NCI-H1105 treated with DMSO at 0.1 percent for 48 hours (cell line): ENCODE data around the gene CRACR2B.

ENCODE experiments used
- DNase-seq: peaks from one replicate; lab custom pipeline; 2025; lab: John Stamatoyannopoulos, UW

Gene CRACR2B

DNA sequence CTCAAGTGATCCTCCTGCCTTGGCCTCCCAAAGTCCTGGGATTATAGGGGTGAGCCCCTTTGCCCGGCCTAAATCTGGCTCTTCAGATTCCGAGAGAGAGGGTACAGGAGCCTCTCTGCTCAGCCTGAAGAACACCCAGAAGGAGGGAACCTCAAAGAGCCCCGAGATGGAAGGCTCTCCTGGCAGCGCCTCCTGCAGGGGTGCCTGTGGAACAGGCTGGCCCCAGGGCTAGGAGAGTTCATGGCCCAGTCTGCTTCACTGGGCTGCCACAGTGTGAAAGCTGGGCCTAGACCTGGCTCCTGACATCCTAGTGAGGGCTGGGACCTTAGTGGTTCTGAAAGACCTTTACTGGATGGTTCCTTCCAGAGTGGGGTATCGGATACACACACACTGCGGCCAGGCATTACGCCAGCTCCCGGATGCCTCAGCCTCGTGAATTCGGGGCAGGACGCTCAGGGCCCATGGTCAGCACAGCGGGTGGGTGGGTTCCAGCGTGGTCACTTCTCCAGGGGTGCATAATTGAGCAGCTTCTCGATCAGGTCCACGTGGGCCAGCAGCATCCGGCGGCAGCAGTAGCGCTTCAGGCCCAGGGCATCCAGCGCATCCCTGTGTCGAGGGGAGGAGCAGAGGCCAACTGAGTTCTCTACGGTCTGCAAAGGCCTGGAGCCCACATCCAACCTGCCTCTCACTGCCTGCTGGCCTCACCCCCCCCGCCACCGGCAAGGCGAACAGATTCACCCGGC, 12.3 kb downstream of the CRACR2B start:
- no peak for DNase-seq

DNA sequence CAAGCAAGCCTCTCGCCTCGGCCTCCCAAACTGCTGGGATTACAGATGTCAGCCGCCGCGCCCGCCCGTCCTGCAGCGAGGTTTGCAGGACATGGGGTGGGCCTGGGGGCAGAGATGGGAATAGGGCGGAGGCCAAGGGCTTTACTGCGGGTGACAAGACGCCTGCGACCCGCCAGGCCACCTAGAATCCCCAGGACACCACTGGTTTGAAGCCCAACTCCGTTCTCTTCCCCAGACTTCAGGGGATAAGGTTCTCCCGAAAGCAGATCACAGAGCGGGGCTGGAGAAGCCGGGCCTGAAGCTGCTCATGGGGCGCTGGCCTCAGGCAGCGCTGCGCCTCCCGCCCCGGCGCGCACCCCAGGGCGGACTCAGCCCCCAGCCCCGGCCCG, 14.3 kb downstream of the CRACR2B start:
- DNase-seq = no peak

DNA sequence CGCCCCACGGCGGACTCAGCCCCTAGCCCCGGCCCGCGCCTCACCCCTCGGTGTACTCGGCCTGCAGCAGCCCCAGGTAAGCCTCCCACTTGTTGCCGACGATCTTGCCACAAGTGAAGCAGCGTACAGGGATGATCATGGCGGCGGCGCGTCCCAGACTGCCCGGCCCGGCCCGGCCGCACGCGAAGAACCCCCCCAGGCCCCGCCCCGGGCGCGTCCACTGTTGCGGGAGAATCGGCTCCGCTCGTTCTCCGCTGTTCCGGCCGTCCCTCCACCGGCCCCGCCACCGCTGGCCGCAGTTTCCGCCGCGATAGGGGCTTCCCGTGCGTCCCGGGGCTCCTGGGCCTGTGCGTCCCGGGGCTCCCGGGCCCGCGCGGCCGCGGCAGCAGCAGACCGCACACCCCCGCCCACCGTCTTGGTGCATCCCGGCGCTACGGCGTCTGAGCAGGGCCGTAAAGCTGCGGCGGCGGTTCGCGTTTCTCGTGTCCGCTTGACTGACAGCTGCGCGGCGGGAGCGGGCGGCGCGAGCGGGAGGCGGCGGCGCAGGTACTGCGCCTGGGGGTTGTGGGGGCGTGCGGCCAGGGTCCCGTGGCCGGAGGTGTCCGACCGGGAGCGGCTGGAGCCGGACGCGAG, 14.8 kb downstream of the CRACR2B start, which contains the start of the genes POLR2L and TSPAN4:
Gene POLR2L (minus strand): TSS at position 160 of the 633 bp plus-strand sequence. CDS start 21 bp downstream, at position 139.
Gene TSPAN4 (plus strand): TSS at position 483 of the 633 bp plus-strand sequence. CDS start 7,453 bp downstream, outside the sequence.
- peak; percentile 72 for DNase-seq

DNA sequence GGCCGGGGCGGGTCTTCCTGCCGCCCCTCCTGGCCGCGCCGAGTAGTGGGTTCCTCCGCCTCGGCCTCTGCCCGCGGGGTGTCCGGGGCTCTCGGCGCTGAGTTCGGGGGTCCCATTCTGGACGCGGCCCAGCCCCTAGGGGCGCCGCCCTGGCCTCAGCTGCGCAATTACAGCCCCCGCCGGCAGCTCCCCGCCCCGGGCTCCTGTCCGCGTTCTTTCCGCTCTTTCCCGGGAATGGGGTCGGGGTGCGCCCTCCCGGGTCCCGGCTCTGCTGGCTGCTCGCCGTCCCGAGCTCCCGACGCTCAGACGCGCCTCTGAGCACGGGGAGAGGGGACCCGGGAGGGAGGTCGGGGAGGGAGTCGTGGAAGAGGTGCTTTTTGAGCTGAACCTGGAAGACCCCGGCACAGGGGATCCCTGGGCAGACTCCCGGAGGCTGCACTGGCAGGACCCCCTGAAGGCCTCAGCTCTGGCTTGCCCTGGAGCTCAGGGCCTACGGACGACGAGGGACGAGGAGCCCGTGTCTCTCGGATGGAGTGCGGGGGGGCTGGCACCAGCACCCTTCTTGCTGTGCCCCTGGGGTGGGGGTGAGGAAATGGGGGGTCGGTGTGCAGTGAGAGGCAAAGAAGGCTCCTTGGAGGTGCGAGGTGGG, 15.5 kb downstream of the CRACR2B start:
- DNase-seq = no peak

DNA sequence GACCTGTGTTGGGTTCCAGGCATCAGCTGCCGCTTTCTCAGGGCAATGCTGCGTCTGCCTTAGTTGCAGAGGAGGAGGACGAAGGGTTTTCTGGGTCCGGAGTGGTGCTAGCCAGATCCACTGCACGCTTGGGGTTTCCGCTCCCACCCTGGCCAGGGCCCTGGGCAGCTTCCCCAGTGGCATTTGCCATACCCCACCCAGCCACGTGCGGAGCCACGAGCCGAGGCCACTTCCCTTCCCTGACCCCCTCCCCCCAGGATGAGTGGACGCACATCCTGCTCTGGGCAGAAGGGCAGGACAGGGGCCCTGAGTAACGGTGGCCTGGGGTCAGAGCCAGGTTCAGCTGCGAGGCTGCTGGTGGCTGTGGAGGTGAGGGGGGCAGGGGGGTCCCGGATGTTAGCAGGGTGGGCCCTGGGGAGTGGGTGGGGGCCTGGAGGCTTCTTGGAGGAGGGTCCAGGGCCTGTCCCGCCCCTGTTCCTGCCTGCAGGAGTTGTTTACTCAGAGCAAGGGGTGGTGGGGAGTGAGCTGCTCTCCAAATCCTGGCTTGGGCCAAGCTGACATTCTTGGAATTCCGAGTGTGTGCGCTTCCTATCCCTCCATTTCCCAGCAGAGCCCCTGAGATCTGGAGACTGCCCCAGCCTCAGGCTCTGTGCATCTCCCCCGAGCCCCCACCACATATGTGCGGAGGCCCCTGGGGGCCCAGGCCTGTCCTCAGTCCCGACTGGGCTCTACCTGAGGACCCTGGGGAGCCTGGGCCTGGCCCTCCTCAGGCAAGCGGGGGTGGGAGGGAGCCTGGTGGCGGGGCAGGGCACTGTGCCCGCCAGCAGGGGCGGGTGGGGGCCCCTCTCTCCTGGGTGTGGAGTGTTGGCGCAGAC, 16.3 kb downstream of the CRACR2B start:
- no peak for DNase-seq

DNA sequence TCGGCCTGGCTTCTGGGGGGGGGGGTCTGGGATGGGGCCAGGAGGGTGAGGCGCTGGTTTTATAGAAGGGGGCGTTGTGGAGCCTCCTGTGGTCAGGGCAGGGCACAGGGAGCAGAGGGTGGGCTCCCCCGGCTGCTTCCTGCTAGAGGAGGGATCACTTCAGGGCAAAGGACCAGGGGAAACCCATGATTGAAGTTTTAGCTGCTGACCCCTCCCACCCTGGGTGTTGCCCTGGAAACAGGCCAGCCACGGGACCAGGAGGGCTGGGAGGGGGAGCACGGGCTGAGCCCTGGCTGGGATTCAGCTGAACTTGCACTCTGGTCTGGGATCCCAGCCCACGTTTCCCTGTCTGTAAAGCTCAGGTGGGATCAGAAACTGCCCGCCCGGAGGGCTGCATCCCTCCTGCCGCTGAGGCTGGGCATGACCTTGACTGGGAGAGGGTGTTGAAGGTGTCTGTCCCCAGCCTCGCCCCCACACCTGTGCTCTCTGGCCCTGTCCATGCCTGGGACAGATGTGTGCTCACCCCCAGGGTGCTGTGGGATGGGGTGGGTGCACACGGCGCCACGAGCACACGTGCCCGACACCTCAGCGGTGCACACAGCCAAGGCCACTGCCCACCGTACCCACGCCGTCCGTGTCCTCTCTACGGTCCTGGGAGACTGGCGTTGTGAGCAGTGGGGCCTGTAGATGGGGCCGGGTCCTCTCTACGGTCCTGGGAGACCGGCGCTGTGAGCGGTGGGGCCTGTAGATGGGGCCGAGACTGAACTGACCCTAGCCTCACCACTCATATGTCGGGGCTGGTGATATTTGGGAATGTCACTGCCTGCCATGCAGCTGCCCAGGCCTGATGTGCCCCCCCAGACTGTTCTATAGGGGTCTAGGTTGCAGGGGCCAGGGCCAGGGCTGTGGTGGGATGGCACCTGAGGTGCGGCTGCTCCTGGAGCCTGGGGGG, 17.2 kb downstream of the CRACR2B start:
- DNase-seq = no peak

DNA sequence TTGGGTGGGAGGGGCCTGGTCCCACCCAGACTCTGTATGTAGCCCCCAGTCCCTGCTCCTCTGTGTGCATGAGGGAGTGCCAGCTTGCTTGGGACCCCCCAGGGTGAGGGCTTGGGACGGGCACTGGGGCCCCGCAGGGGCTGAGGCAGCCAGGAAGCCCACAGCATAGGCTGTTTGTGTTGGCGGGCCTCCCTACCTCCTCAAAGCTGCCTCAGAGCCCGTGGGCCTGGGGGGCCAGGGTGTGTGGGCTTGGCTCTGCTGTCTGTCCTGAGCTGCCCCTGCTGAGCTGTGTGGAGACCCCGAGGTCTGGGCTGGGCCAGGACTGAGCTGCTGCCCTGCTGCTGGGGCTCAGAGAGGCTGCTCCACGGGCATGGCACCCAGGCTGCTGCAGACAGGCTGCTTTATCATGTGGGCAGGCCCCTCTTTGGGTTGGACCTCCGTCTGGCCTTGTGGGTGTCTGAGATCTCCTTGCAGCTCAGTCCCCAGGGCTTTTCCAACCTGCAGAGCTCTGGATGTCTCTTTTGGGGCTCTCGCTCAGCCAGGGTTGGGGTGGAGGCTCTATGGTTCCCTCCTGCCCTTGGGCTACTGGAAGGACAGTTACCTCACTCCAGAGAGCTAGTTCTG, 18.3 kb downstream of the CRACR2B start:
- no peak for DNase-seq

DNA sequence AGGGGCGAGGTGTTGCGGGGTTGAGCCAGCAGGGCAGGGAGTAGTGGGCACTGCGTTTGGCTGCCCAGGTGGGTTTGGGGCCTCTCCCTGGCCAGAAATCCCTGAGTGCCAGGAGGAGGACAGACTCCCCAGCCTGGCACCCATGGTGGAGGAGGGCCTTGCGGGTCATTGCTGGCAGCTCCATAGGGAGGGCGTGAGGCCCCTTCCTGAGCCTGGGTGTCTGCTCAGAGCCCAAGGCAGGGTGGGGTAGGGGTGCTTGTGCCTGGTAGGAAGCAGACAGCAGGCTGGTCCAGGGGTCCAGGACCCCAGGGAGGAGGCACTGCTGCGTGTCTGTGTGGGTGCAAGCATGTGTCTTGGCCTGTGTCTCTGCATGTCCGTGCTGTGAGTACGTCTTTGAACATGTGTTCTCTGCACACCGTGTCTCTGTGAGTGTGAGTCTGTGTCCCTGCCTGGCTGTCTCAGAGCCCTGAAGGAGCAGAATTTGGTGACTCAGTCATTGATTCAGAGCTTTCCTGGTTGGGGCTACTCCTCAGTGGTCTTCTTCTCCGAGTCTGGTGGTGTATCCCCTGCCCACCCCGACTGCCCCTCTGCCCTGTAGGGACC, 18.9 kb downstream of the CRACR2B start:
- DNase-seq = no peak

DNA sequence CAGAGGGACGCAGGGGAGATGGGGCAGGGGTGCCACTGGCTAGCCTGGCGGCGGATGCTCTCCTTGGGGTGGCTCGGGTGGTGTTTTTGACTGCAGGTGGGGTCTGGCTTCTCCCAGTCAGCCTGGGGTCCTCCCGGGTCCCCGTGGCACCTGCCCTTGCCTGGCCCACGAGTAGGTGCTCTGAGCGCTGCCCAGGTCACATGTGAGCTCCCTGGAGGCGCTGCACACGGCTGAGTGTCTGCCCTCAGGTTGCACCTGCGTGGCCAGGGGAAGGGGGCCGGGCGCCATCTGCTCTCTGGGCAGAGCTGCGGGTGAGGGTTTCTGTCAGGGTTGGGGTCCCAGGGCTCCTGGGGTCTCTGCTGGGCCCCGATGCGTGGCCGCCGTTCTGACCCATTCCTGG, 20.2 kb downstream of the CRACR2B start:
- no peak for DNase-seq

DNA sequence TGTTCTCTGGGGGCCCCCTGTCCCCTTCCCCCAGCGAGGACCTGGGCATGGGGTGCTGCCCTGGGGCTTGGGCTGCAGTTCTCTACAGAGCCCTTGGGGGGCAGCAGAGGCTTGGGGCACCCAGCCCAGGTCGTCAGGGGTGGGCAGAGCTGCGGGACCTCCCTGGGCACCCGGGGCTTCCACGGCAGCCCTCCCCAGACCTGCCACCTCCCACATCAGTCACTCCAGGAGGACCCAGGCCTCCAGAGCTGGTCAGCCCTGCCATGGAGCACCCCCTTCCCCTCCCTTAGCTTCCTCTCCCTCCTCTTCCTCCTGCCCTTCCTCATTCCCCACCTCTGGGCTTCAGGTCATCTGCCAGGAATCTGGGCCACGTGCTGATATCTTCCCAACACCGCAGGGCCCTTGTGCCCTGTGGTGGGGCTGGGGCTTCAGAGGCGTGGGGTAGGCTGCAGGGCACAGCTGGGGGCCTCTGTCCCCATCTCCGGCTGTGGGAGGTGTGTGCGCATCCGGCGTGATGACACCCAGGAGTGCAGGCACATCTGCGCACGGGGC, 20.7 kb downstream of the CRACR2B start:
- DNase-seq = no peak

DNA sequence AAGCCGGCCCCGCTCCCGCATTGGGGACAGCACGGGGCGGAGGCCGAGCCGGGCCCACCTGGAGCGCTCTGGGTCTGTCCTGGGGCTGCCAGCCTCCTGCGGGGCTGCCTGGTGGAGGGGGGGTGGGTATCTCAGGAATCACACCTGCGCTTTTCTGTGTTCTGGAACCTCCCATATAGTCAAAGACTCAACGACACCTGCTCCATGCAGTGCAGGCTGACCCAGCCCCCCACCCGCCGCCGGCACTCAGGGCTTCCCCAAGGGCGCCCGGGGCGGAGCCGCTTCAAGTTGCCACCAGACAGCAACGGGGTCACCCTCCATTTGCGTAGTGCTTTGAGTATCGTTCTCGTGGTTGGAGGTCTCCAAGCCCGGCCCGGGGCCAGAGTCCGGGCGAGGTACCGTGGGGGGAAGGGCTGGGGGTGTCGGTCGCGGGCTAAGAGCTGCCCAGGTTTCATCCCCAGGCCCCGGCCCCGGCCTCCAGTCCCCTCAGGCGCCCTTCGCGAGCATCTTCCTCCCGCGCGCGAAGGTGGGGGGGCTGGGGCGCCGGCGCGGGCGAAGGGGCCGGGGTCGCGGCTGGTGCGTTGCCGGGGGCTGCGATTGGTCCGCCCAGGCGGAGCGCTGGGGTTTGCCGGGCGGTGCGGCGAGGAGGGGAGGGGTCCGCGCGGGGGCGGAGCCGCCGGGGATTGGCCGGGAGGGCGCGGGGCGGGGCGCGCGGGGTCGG, 21.5 kb downstream of the CRACR2B start:
- DNase-seq = peak; percentile 69

DNA sequence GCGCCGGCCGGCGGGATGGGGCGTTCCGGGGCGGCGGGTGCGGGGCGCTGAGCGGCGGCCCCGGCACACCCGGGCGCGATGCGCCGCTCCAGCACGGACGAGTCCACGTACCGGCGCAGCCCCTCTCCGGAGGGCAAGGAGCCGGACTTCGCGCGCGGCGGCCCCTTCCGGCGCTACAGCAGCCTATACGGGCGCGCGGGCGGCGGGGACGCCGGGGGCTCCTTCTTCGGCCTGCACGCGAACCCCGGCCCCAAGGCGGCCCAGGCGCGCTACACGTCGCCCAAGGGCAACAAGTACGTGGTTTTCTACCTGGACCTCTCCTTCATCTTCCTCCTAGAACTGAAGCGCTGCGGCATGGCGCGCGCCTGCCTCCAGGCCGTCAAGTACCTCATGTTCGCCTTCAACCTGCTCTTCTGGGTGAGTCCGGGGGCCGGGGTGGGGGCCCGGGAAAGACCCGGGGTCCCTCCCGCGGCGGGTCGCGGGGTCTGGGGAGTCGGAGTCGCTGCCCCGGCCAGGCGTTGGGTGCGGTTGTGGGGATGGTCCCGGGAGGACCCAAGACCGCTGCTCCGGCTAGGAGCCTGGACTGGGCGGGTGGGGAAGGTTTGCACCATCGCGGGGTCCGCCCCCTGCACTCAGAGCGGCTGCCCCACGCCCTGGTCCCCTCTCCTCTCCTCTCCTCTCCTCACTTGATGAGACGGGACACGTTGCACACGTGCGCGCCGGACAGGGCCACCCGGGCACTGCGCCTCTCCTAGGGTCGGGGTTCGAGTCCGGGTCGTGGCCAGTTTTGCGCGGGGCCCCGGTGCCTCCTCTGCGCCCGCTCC, 22.4 kb downstream of the CRACR2B start:
- DNase-seq = peak; percentile 11

DNA sequence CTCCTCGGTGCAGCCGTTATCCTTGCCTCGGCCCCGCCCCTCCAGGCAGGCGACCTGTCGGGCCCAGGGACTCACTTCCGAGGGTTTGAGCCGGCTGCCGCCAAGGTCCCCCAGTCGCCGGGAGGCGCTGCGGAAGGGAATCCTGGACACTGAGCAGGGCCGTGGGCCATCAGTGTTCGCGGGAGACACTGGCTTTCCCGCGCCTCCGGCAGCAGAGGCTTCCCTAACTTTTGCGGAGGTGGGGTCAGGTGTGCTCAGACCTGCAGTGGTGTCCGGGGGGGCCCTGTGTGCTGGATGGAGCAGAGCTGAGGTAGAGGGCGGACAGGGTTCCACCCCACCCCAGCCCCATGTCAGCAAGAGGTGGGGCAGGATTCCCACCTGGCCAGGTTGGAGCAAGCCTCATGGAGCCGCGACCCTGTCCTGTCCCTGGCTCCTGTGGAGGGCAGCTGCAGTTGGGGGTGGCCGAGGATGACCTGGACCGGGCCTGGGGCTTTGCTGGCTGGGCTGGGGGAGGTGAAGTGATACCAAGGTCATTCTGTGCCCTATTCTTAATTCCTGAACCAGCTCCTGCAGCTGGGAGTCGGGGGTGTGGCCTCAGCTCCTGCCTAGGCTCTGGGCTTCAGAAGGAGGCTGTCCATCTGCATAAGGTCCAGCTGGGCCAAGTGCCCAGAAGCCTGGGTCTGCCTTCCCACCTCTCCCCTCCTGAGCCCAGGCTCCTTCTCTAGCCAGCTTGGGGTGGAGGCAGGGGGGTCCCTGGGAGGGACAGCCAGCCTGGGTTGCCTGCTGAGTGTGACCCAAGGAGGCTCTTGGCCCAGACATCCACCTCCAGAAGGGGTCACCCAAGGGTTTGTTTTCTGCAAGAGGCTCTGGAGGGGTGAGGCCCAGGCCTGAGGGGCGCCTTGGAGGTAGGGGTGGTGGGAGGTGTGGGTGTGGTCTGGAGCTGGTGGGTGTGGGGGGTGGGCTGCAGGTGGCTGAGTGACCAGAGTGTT, 23.4 kb downstream of the CRACR2B start:
- no peak for DNase-seq

DNA sequence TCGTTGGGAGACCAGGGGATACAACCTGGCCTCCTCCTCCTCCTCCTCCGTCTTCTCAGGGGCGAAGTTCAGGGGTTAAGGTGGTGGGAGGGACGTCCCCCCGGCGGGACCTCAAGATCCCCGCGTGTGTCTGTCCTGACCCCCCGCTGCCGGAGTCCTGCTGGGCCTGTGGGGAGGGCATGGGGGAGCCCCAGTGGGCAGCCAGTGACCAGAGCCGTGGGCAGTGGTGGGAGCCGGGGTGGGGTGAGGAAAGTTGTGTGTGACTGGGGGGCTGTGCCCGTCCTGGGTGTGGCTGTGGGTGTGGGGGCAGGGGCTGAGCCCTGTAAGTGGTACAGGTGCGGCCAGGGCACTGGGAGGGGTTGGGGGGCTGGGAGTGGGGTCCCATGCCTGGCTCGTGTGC, 25.0 kb downstream of the CRACR2B start:
- DNase-seq = no peak

DNA sequence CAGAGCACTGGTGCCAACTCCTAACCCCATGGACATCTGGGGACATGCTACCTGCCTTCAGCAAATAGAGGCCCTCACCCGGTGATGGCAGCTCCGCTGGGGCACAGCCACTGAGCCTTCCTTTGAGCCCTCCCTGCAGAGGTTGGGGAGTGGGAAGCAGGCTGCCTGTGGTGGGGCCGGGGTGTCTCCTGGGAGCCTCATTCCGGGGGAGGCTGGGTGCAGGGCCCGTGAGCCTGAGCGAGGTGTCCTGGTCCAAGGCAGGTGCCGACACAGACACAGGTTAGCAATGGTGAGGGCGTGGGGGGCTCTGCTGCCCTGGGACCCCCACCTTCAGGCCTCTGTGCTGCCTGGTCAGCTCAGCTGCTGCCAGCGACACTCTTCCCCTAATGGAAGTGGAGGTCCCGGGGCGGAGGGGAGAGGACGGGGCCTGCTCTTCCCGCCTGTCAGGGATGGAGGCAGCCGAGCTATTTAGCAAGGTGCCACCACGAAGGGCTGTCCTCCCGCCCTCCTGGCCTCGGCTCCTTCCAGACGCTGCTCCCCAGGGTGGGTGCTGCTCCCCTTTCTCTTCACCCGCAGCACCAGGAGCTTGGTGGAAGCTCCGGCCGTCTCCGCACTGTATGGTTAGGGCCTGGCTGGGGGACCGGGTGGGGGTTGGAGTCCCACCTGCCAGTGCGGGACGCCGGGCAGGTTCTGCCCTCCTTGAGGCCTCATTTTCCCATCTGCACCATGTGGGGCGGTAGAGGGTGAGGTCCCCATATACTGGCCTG, 26.1 kb downstream of the CRACR2B start:
- no peak for DNase-seq
